ENCODE data around the gene FBXL16. TPM values are rescaled to one million over a fixed set of nuclear protein-coding genes. Genes with fewer than 3 reads are reported as not detected.
"Not testable (repeated sequence)": the region's sequence is repeated elsewhere in the genome, so short reads cannot be mapped to it uniquely, and the experiment has no call there.

Gene FBXL16
- total and polyA plus RNA-seq, 2 of the 13 experiments (the other 11 are each of a cell fraction or from before 2014, with no cell fraction given): 0.22 to 2.0 TPM

DNA sequence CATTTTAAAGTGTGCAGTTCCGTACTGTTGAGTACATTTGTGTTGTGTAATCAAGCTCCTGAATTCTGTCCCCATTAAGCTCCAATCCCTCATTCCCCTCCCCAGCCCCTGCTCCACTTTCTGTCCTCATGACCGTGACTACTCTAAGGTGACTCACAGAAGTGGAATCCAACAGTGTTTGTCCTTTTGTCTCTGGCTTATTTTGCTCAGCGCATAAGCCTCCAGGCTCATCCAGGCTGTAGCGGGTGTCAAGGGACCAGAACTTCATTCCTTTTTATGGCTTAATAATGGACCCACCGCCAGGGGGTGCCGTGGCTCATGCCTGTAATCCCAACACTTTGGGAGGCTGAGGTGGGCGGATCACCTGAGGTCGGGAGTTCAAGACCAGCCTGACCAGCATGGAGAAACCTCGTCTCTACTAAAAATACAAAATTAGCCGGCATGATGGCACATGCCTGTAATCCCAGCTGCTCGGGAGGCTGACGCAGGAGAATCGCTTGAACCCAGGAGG lies 7.2 kb upstream of the FBXL16 start (continued):
- TF ChIP-seq, protein P1, sequence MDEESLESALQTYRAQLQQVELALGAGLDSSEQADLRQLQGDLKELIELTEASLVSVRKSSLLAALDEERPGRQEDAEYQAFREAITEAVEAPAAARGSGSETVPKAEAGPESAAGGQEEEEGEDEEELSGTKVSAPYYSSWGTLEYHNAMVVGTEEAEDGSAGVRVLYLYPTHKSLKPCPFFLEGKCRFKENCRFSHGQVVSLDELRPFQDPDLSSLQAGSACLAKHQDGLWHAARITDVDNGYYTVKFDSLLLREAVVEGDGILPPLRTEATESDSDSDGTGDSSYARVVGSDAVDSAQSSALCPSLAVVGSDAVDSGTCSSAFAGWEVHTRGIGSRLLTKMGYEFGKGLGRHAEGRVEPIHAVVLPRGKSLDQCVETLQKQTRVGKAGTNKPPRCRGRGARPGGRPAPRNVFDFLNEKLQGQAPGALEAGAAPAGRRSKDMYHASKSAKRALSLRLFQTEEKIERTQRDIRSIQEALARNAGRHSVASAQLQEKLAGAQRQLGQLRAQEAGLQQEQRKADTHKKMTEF (CRISPR knock-in tag; IDR thresholded peaks at IDR 0.05): peak; percentile 67; the same call in 1 of the 2 replicates
- TF ChIP-seq ZNF547 (CRISPR knock-in tag; IDR thresholded peaks at IDR 0.05): 0 out of 2 replicates have a peak, but pooled peaks have one; percentile 26
- peak; percentile 37; the same call in 1 of the 2 replicates for TF ChIP-seq ZNF263 (CRISPR knock-in tag; IDR thresholded peaks at IDR 0.05)
- peak; percentile 21; the same call in 1 of the 2 replicates for TF ChIP-seq YEATS4 (CRISPR knock-in tag; IDR thresholded peaks at IDR 0.05; ENCODE audit: borderline replicate concordance)
- TF ChIP-seq PHF21A (CRISPR knock-in tag; IDR thresholded peaks at IDR 0.05): peak; percentile 58; the same call in 1 of the 2 replicates
- TF ChIP-seq BHLHE40 (IDR thresholded peaks at IDR 0.05; ENCODE audit: low read length): 0 out of 2 replicates have a peak, but pooled peaks have one; percentile 33
- TF ChIP-seq MIER2 (CRISPR knock-in tag; IDR thresholded peaks at IDR 0.05): peak; percentile 42; the same call in 1 of the 2 replicates
- TF ChIP-seq, protein P2, sequence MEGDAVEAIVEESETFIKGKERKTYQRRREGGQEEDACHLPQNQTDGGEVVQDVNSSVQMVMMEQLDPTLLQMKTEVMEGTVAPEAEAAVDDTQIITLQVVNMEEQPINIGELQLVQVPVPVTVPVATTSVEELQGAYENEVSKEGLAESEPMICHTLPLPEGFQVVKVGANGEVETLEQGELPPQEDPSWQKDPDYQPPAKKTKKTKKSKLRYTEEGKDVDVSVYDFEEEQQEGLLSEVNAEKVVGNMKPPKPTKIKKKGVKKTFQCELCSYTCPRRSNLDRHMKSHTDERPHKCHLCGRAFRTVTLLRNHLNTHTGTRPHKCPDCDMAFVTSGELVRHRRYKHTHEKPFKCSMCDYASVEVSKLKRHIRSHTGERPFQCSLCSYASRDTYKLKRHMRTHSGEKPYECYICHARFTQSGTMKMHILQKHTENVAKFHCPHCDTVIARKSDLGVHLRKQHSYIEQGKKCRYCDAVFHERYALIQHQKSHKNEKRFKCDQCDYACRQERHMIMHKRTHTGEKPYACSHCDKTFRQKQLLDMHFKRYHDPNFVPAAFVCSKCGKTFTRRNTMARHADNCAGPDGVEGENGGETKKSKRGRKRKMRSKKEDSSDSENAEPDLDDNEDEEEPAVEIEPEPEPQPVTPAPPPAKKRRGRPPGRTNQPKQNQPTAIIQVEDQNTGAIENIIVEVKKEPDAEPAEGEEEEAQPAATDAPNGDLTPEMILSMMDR (CRISPR knock-in tag; IDR thresholded peaks at IDR 0.05): peak; percentile 81
- TF ChIP-seq, protein P3, sequence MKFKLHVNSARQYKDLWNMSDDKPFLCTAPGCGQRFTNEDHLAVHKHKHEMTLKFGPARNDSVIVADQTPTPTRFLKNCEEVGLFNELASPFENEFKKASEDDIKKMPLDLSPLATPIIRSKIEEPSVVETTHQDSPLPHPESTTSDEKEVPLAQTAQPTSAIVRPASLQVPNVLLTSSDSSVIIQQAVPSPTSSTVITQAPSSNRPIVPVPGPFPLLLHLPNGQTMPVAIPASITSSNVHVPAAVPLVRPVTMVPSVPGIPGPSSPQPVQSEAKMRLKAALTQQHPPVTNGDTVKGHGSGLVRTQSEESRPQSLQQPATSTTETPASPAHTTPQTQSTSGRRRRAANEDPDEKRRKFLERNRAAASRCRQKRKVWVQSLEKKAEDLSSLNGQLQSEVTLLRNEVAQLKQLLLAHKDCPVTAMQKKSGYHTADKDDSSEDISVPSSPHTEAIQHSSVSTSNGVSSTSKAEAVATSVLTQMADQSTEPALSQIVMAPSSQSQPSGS (CRISPR knock-in tag; IDR thresholded peaks at IDR 0.05): peak; percentile 17; the same call in 1 of the 2 replicates
- TF ChIP-seq, protein P4, sequence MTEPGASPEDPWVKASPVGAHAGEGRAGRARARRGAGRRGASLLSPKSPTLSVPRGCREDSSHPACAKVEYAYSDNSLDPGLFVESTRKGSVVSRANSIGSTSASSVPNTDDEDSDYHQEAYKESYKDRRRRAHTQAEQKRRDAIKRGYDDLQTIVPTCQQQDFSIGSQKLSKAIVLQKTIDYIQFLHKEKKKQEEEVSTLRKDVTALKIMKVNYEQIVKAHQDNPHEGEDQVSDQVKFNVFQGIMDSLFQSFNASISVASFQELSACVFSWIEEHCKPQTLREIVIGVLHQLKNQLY (CRISPR knock-in tag; IDR thresholded peaks at IDR 0.05): 0 out of 2 replicates have a peak, but pooled peaks have one; percentile 24
- TF ChIP-seq THAP9 (CRISPR knock-in tag; IDR thresholded peaks at IDR 0.05; ENCODE audit: borderline replicate concordance): peak; percentile 50; the same call in 1 of the 2 replicates
- TF ChIP-seq ZNF614 (CRISPR knock-in tag; IDR thresholded peaks at IDR 0.05; ENCODE audit: borderline replicate concordance): peak; percentile 86; the same call in 1 of the 2 replicates
- TF ChIP-seq, protein P5, sequence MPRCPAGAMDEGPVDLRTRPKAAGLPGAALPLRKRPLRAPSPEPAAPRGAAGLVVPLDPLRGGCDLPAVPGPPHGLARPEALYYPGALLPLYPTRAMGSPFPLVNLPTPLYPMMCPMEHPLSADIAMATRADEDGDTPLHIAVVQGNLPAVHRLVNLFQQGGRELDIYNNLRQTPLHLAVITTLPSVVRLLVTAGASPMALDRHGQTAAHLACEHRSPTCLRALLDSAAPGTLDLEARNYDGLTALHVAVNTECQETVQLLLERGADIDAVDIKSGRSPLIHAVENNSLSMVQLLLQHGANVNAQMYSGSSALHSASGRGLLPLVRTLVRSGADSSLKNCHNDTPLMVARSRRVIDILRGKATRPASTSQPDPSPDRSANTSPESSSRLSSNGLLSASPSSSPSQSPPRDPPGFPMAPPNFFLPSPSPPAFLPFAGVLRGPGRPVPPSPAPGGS (CRISPR knock-in tag; IDR thresholded peaks at IDR 0.05): 0 out of 2 replicates have a peak, but pooled peaks have one; percentile 30
- peak; percentile 31; the same call in 1 of the 2 replicates for TF ChIP-seq HMG20A (CRISPR knock-in tag; IDR thresholded peaks at IDR 0.05; ENCODE audit: borderline replicate concordance)
- TF ChIP-seq ELF1 (CRISPR knock-in tag; IDR thresholded peaks at IDR 0.05): 0 out of 2 replicates have a peak, but pooled peaks have one; percentile 12
- not testable (repeated sequence) for TF ChIP-seq SOX13 (IDR thresholded peaks at IDR 0.05)
- peak in 1 of 2 experiments; percentile 26; a peak in 1 of 4 replicates for TF ChIP-seq SOX13 (CRISPR knock-in tag; conservative IDR thresholded peaks at IDR 0.05 in 1 of 2, IDR thresholded peaks at IDR 0.05 in 1 of 2)
- TF ChIP-seq PITX1 (CRISPR knock-in tag; IDR thresholded peaks at IDR 0.05): peak; percentile 46; the same call in 1 of the 2 replicates
- peak; percentile 58; the same call in 1 of the 2 replicates for TF ChIP-seq TBX3 (IDR thresholded peaks at IDR 0.05; ENCODE audit: borderline replicate concordance)
- peak; percentile 81 for TF ChIP-seq CEBPB (IDR thresholded peaks at IDR 0.05; ENCODE audit: borderline replicate concordance, low read depth, low read length)
